IMR-90 (cell line): ENCODE measurements around the gene SYMPK. TPM values are rescaled to one million over a fixed set of nuclear protein-coding genes. Genes with fewer than 3 reads are reported as not detected.

Experiments
- ATAC-seq: fragments of 200-7000 bp; cut with Tn5 transposase; 2 replicates; pipeline ENCODE4 v1.9.1; 2020; ENCODE audit warnings: low read depth, mild to moderate bottlenecking, moderate library complexity
- BruUV-seq: library from RNA; stranded (reverse); fragments of 400-500 nt; replicated peaks from 2 replicates; lab custom pipeline; 2021; lab: Mats Ljungman, UMichigan
- CTCF ChIA-PET: fragments of 300-600 bp; formaldehyde crosslinking; extraction: SDS; loops from one replicate; lab custom pipeline; 2021; ENCODE audit warnings: antibody characterized with exemption; lab: Yijun Ruan, JAX
- POLR2A ChIA-PET: fragments of 300-600 bp; sonication (Branson Sonifier 250); formaldehyde crosslinking; loops from one replicate; lab custom pipeline; 2022; ENCODE audit warnings: antibody characterized with exemption; ENCODE audit not compliant: unreplicated experiment; lab: Charles Lee
- DNase-seq: peaks from one replicate; pipeline ENCODE4 v3.0.0; 2013
- H2AFZ ChIP-seq: replicated peaks from 2 replicates; pipeline ENCODE3; 2013; ENCODE audit warnings: low read length, mild to moderate bottlenecking; ENCODE audit not compliant: poor library complexity
- H2AK5ac ChIP-seq: 2 replicates; pipeline ENCODE4 v1.6.1; 2013; ENCODE audit warnings: low read depth, low read length, inconsistent platforms
- H2AK9ac ChIP-seq: replicated peaks from 2 replicates; pipeline ENCODE3; 2013; ENCODE audit warnings: mild to moderate bottlenecking, low read depth, low read length, moderate library complexity; ENCODE audit not compliant: poor library complexity
- H2BK120ac ChIP-seq: 2 replicates; pipeline ENCODE4 v1.6.1; 2013; ENCODE audit warnings: low read depth, low read length, inconsistent platforms
- H2BK15ac ChIP-seq: 3 replicates; pipeline ENCODE4 v1.6.1; 2013; ENCODE audit warnings: low read depth, low read length, inconsistent platforms
- H2BK20ac ChIP-seq: 2 replicates; pipeline ENCODE4 v1.6.1; 2013; ENCODE audit warnings: low read depth, mild to moderate bottlenecking, inconsistent platforms, low read length, moderate library complexity
- H2BK5ac ChIP-seq: 2 replicates; pipeline ENCODE4 v1.6.1; 2013; ENCODE audit warnings: mild to moderate bottlenecking, low read depth, low read length, inconsistent platforms; ENCODE audit not compliant: poor library complexity, severe bottlenecking
- H3K14ac ChIP-seq: replicated peaks from 2 replicates; pipeline ENCODE4 v1.6.1; 2013; ENCODE audit warnings: low read depth, low read length, inconsistent platforms
- H3K18ac ChIP-seq: 2 replicates; pipeline ENCODE4 v1.6.1; 2013; ENCODE audit warnings: low read depth, low read length, control low read depth
- H3K23ac ChIP-seq: 2 replicates; pipeline ENCODE4 v1.6.1; 2013; ENCODE audit warnings: low read depth, low read length, inconsistent platforms
- H3K27ac ChIP-seq: 2 replicates; pipeline ENCODE4 v1.5.1; 2013; ENCODE audit warnings: mild to moderate bottlenecking, control low read depth, low read length; ENCODE audit not compliant: insufficient read depth
- H3K27me3 ChIP-seq: 2 replicates; pipeline ENCODE4 v1.6.1; 2013; ENCODE audit warnings: low read length; ENCODE audit not compliant: control insufficient read depth, insufficient read depth
- H3K36me3 ChIP-seq: 2 replicates; pipeline ENCODE4 v1.6.1; 2013; ENCODE audit warnings: low read length, mixed read lengths; ENCODE audit not compliant: control insufficient read depth, insufficient read depth
- H3K4ac ChIP-seq: 2 replicates; pipeline ENCODE4 v1.6.1; 2013; ENCODE audit warnings: low read depth, low read length, inconsistent platforms
- H3K4me1 ChIP-seq: 2 replicates; pipeline ENCODE4 v1.6.1; 2013; ENCODE audit warnings: low read length, mixed read lengths; ENCODE audit not compliant: control insufficient read depth, insufficient read depth
- H3K4me2 ChIP-seq: 2 replicates; pipeline ENCODE4 v1.6.1; 2013; ENCODE audit warnings: low read depth, mild to moderate bottlenecking, control low read depth, low read length, moderate library complexity
- H3K4me3 ChIP-seq: 2 replicates; pipeline ENCODE4 v1.5.1; 2013; ENCODE audit warnings: low read depth, mild to moderate bottlenecking, control low read depth, low read length, moderate library complexity; ENCODE audit not compliant: insufficient read depth
- H3K56ac ChIP-seq: 2 replicates; pipeline ENCODE4 v1.6.1; 2013; ENCODE audit warnings: low read length, inconsistent platforms; ENCODE audit not compliant: insufficient read depth; ENCODE audit errors: extremely low read depth
- H3K79me1 ChIP-seq, 2 experiments: 2 replicates each; pipeline ENCODE4 v1.6.1; 2013; ENCODE audit warnings: low read length in 2 of 2, inconsistent platforms in 1 of 2, low read depth in 1 of 2
- H3K9ac ChIP-seq: 2 replicates; pipeline ENCODE4 v1.6.1; 2013; ENCODE audit warnings: low read depth, low read length, control low read depth
- H3K9me1 ChIP-seq: 2 replicates; pipeline ENCODE4 v1.6.1; 2013; ENCODE audit warnings: low read length, inconsistent platforms; ENCODE audit not compliant: insufficient read depth
- H3K9me3 ChIP-seq: 2 replicates; pipeline ENCODE4 v1.6.1; 2013; ENCODE audit warnings: low read length; ENCODE audit not compliant: control insufficient read depth, insufficient read depth
- H4K20me1 ChIP-seq: 2 replicates; pipeline ENCODE4 v1.6.1; 2013; ENCODE audit warnings: low read length, inconsistent platforms; ENCODE audit not compliant: insufficient read depth
- H4K5ac ChIP-seq: 2 replicates; pipeline ENCODE4 v1.6.1; 2013; ENCODE audit warnings: mild to moderate bottlenecking, low read depth, low read length, control low read depth
- H4K8ac ChIP-seq, 2 experiments: 2 replicates each; pipeline ENCODE4 v1.6.1; 2013; ENCODE audit warnings: low read depth in 2 of 2, low read length in 2 of 2, control low read depth in 1 of 2, inconsistent platforms in 1 of 2
- H4K91ac ChIP-seq: 2 replicates; pipeline ENCODE4 v1.6.1; 2013; ENCODE audit warnings: low read depth, low read length, inconsistent platforms; ENCODE audit not compliant: insufficient read depth
- BHLHE40 ChIP-seq: fragments of 150-350 bp; IDR thresholded peaks from 2 replicates; pipeline ENCODE4 v1.6.1; 2016; ENCODE audit warnings: mild to moderate bottlenecking, low read depth, low read length
- CHD1 ChIP-seq: IDR thresholded peaks from 2 replicates; pipeline ENCODE4 v1.6.1; 2012; ENCODE audit warnings: low read depth, low read length, improper control_type of control experiment
- CTCF ChIP-seq: conservative IDR thresholded peaks from 2 replicates; pipeline ENCODE4 v1.5.1; 2012; ENCODE audit warnings: mild to moderate bottlenecking, low read depth, low read length, improper control_type of control experiment
- ELK1 ChIP-seq: fragments of 150-350 bp; IDR thresholded peaks from 2 replicates; pipeline ENCODE4 v1.6.1; 2016; ENCODE audit warnings: low read depth, mild to moderate bottlenecking, low read length, moderate library complexity, borderline replicate concordance
- MAZ ChIP-seq: IDR thresholded peaks from 2 replicates; pipeline ENCODE4 v1.6.1; 2012; ENCODE audit warnings: low read depth, mild to moderate bottlenecking, low read length, improper control_type of control experiment, moderate library complexity, borderline replicate concordance
- NFE2L2 ChIP-seq: fragments of 150-350 bp; IDR thresholded peaks from 2 replicates; pipeline ENCODE4 v1.6.1; 2016; ENCODE audit warnings: low read depth, mild to moderate bottlenecking, low read length
- POLR2A ChIP-seq: IDR thresholded peaks from 2 replicates; pipeline ENCODE4 v1.6.1; 2012; ENCODE audit warnings: mild to moderate bottlenecking, low read depth, low read length
- RAD21 ChIP-seq: IDR thresholded peaks from 2 replicates; pipeline ENCODE4 v1.6.1; 2012; ENCODE audit warnings: low read length, improper control_type of control experiment
- RCOR1 ChIP-seq: IDR thresholded peaks from 2 replicates; pipeline ENCODE4 v1.6.1; 2012; ENCODE audit warnings: mild to moderate bottlenecking, low read length, improper control_type of control experiment; ENCODE audit not compliant: insufficient replicate concordance
- RFX5 ChIP-seq: IDR thresholded peaks from 2 replicates; pipeline ENCODE4 v1.8.0; 2012; ENCODE audit warnings: low read depth, mild to moderate bottlenecking, low read length, moderate library complexity
- SMC3 ChIP-seq: fragments of 150-350 bp; IDR thresholded peaks from 2 replicates; pipeline ENCODE4 v1.6.1; 2016; ENCODE audit warnings: low read depth, mild to moderate bottlenecking, antibody characterized with exemption, low read length, moderate library complexity
- USF2 ChIP-seq: fragments of 150-350 bp; IDR thresholded peaks from 2 replicates; pipeline ENCODE4 v1.6.1; 2017; ENCODE audit warnings: mild to moderate bottlenecking, antibody characterized with exemption, low read length, low read depth
- WGBS, 2 experiments: methylation state at CpG; one replicate each; pipeline versions ENCODE4 v1.1.5 to v1.1.7; 2013; ENCODE audit warnings: missing lambda C conversion rate in 2 of 2; ENCODE audit not compliant: insufficient read length in 1 of 2; ENCODE audit errors: extremely low coverage in 2 of 2; 5-methylcytosine and 5-hydroxymethylcytosine counted together
- dilution Hi-C: fragments of 300-500 bp; cut with HindIII; formaldehyde crosslinking; loops from one replicate; pipeline ENCODE4 v1.14.3; 2018; ENCODE audit warnings: low sequenced_read_pairs; ENCODE audit not compliant: unreplicated experiment
- in situ Hi-C: fragments of 300-500 bp; cut with MboI; formaldehyde crosslinking; loops from 3 replicates; pipeline ENCODE4 v1.14.3; 2019; ENCODE audit warnings: low sequenced_read_pairs, inconsistent platforms, mixed read lengths
- intact Hi-C: fragments of 100-400 bp; cut with micrococcal nuclease; formaldehyde crosslinking; loops from 2 replicates; pipeline ENCODE4 v1.10.0; 2022
- polyA plus RNA-seq, 3 experiments: library from polyadenylated mRNA; depleted of rRNA; stranded (reverse); fragments of >200 nt; gene quantifications; 2 replicates each; pipeline ENCODE4 v1.2.3, GENCODE V29; 2012; ENCODE audit warnings: low replicate concordance in 1 of 3
- total RNA-seq: library from RNA; depleted of rRNA; stranded (reverse); fragments of >200 nt; gene quantifications from 2 replicates; pipeline ENCODE4 v1.2.3, GENCODE V29; 2012

Gene SYMPK
- total and polyA plus RNA-seq, 2 of the 4 experiments (the other 2 are of a cell fraction), result 35.3 to 71.5 TPM

- H2BK15ac ChIP-seq, result no peak overlapping the region
- H3K4me1 ChIP-seq, result 0 out of 2 replicates have a peak, but pooled peaks cover 4% of the 10 kb centered on the region
- POLR2A ChIA-PET, result no interaction called here
- CTCF ChIA-PET, result no interaction called here
- H3K27ac ChIP-seq, result no peak overlapping the region
- no peak overlapping the region for H4K5ac ChIP-seq
- no peak overlapping the region for H2AK5ac ChIP-seq
- no peak for TF ChIP-seq RFX5
- TF ChIP-seq SMC3, result no peak
- no peak for TF ChIP-seq POLR2A
- no peak for TF ChIP-seq BHLHE40
- no peak for TF ChIP-seq ELK1
- TF ChIP-seq RCOR1, result no peak
- no peak for TF ChIP-seq CTCF
- no peak for TF ChIP-seq RAD21
- TF ChIP-seq USF2, result no peak
- TF ChIP-seq MAZ, result no peak
- TF ChIP-seq NFE2L2, result no peak
- TF ChIP-seq CHD1, result no peak
- H4K8ac ChIP-seq, result no peak overlapping the region
- H2AK9ac ChIP-seq, result peak overlapping the region; percentile 53
- no peak overlapping the region for H3K23ac ChIP-seq
- ATAC-seq, result no peak
- H3K18ac ChIP-seq, result no peak overlapping the region
- no peak overlapping the region for H3K4me3 ChIP-seq
- no peak overlapping the region for H3K4me2 ChIP-seq
- in situ Hi-C loops (no loop called here), dilution Hi-C loops (no loop called here), intact Hi-C loops (no loop called here)
- H4K20me1 ChIP-seq, result 0 out of 2 replicates have a peak, but pooled peaks cover 9% of the 10 kb centered on the region
- no peak overlapping the region for H2BK5ac ChIP-seq
- H3K9ac ChIP-seq, result no peak overlapping the region
- 77% methylated on average over 2 of the region's 10 CpGs; no CpG with 5 or more reads in 1 of the 2 experiments for WGBS, 2 experiments
- no peaks in the 10 kb centered on the region for H3K9me3 ChIP-seq
- H3K56ac ChIP-seq, result no peak overlapping the region
- H3K27me3 ChIP-seq, result peaks cover 2% of the 10 kb centered on the region
- H3K4ac ChIP-seq, result no peak overlapping the region
- no TSS peak for BruUV-seq
- H3K36me3 ChIP-seq, result peaks cover 2% of the 10 kb centered on the region; the same call in 1 of the 2 replicates
- H4K91ac ChIP-seq, result no peak overlapping the region
- no peak overlapping the region for H2AFZ ChIP-seq
- H2BK120ac ChIP-seq, result no peak overlapping the region
- H3K9me1 ChIP-seq, result peaks cover 3% of the 10 kb centered on the region; the same call in 1 of the 2 replicates
- H2BK20ac ChIP-seq, result no peak overlapping the region
- H3K79me1 ChIP-seq, result peaks cover 9 to 17% of the 10 kb centered on the region in 2 experiments
- no peak overlapping the region for H3K14ac ChIP-seq
- DNase-seq, result no peak
Measured at GRCh38 chr19:45905011-45905410, 42.1 kb upstream of the SYMPK start.
